Liver (tissue), 9 donors: Measurements from ENCODE around the gene AFDN. TPM values are rescaled to one million over a fixed set of nuclear protein-coding genes. Genes with fewer than 3 reads are reported as not detected.

Experiments used
- DNase-seq: peaks from one replicate; pipeline ENCODE4 v3.0.0-alpha.2; 2017; ENCODE audit warnings: low spot score
- H3K27ac ChIP-seq, 2 donors: one replicate each; pipeline ENCODE4 v1.7.0; 2013; ENCODE audit warnings: inconsistent platforms in 2 of 2, low read length in 2 of 2, control low read depth in 1 of 2, low read depth in 1 of 2, mild to moderate bottlenecking in 1 of 2
- H3K27me3 ChIP-seq, 4 donors: one replicate each; pipeline versions ENCODE4 v1.6.1 to v1.7.0; 2013; ENCODE audit warnings: low read length in 3 of 4, inconsistent platforms in 1 of 4, mild to moderate bottlenecking in 1 of 4, moderate library complexity in 1 of 4; ENCODE audit not compliant: control insufficient read depth in 4 of 4, insufficient read depth in 4 of 4
- H3K36me3 ChIP-seq, 4 donors: one replicate each; pipeline versions ENCODE4 v1.6.1 to v1.7.0; 2013; ENCODE audit warnings: low read length in 3 of 4, mild to moderate bottlenecking in 3 of 4, low read depth in 1 of 4, moderate library complexity in 1 of 4; ENCODE audit not compliant: control insufficient read depth in 4 of 4, insufficient read depth in 3 of 4
- H3K4me1 ChIP-seq, 4 donors: one replicate each; pipeline versions ENCODE4 v1.6.1 to v1.7.0; 2013; ENCODE audit warnings: low read length in 3 of 4, mild to moderate bottlenecking in 3 of 4, moderate library complexity in 1 of 4; ENCODE audit not compliant: control insufficient read depth in 4 of 4, insufficient read depth in 4 of 4
- H3K4me3 ChIP-seq, 3 donors: one replicate each; pipeline versions ENCODE4 v1.6.1 to v1.7.0; 2013; ENCODE audit warnings: low read length in 3 of 3, control low read depth in 1 of 3, low read depth in 1 of 3, mild to moderate bottlenecking in 1 of 3
- H3K9ac ChIP-seq, 2 donors: one replicate each; pipeline ENCODE4 v1.7.0; 2013; ENCODE audit warnings: low read length in 2 of 2, mild to moderate bottlenecking in 2 of 2, moderate library complexity in 2 of 2, control low read depth in 1 of 2, low read depth in 1 of 2
- H3K9me3 ChIP-seq, 4 donors: one replicate each; pipeline versions ENCODE4 v1.6.1 to v1.7.0; 2013; ENCODE audit warnings: low read length in 3 of 4; ENCODE audit not compliant: control insufficient read depth in 4 of 4
- CTCF ChIP-seq: fragments of 150-350 bp; IDR thresholded peaks from 2 replicates; pipeline ENCODE4 v1.5.1; 2017; ENCODE audit warnings: improper control_type of control experiment, low read depth, low read length; ENCODE audit not compliant: missing input control
- EGR1 ChIP-seq, 2 donors: IDR thresholded peaks; 2 replicates each; pipeline ENCODE4 v1.6.1; 2016 to 2018; ENCODE audit warnings: antibody characterized with exemption in 2 of 2, low read depth in 2 of 2
- FOXA2 ChIP-seq: IDR thresholded peaks from 2 replicates; pipeline ENCODE4 v1.6.1; 2016; ENCODE audit warnings: antibody characterized with exemption
- GABPA ChIP-seq, 2 donors: IDR thresholded peaks in 1 of 2; conservative IDR thresholded peaks in 1 of 2; 2 replicates each; pipeline ENCODE4 v1.6.1; 2016; ENCODE audit warnings: antibody characterized with exemption in 2 of 2, mild to moderate bottlenecking in 1 of 2, moderate library complexity in 1 of 2
- HNF4A ChIP-seq, 2 donors: conservative IDR thresholded peaks; 2 replicates each; pipeline ENCODE4 v1.6.1; 2016; ENCODE audit warnings: antibody characterized with exemption in 2 of 2, mild to moderate bottlenecking in 2 of 2
- HNF4G ChIP-seq: IDR thresholded peaks from 2 replicates; pipeline ENCODE4 v1.6.1; 2016; ENCODE audit warnings: antibody characterized with exemption
- JUND ChIP-seq, 2 donors: IDR thresholded peaks; 2 replicates each; pipeline ENCODE4 v1.6.1; 2016; ENCODE audit warnings: antibody characterized with exemption in 2 of 2
- NR2F2 ChIP-seq: IDR thresholded peaks from 2 replicates; pipeline ENCODE4 v1.6.1; 2016; ENCODE audit warnings: antibody characterized with exemption
- SP1 ChIP-seq: IDR thresholded peaks from 2 replicates; pipeline ENCODE4 v1.6.1; 2018; ENCODE audit warnings: antibody characterized with exemption, mild to moderate bottlenecking
- TAF1 ChIP-seq: conservative IDR thresholded peaks from 2 replicates; pipeline ENCODE4 v1.6.1; 2016; ENCODE audit warnings: antibody characterized with exemption, mild to moderate bottlenecking
- YY1 ChIP-seq: IDR thresholded peaks from 2 replicates; pipeline ENCODE4 v1.6.1; 2016; ENCODE audit warnings: antibody characterized with exemption, mild to moderate bottlenecking
- ZBTB33 ChIP-seq: IDR thresholded peaks from 2 replicates; pipeline ENCODE4 v1.6.1; 2016; ENCODE audit warnings: antibody characterized with exemption
- WGBS: extraction: QIAGEN DNeasy Blood & Tissue Kit; methylation state at CpG from one replicate; pipeline ENCODE4 v1.1.7; 2013; 5-methylcytosine and 5-hydroxymethylcytosine counted together
- polyA plus RNA-seq, 2 donors: library from polyadenylated mRNA; stranded (reverse) in 1 of 2; unstranded in 1 of 2; fragments of 200-250 nt in 1 of 2; fragments of >200 nt in 1 of 2; fragmentation: Nextera tagmentation in 1 of 2; extraction: Ambion mirVana in 1 of 2; gene quantifications; one replicate each; pipeline versions ENCODE4 v1.2.1 to v1.2.3, GENCODE V29; 2013 to 2015
- total RNA-seq, 2 donors: library from RNA; depleted of rRNA; stranded (reverse); fragments of >200 nt; gene quantifications; one replicate each; pipeline ENCODE4 v1.2.3, GENCODE V29; 2014
- TF ChIP-seq, protein P1 (sequence below): IDR thresholded peaks from 2 replicates; pipeline ENCODE4 v1.6.1; 2016; ENCODE audit warnings: antibody characterized with exemption, mild to moderate bottlenecking
- TF ChIP-seq, protein P2 (sequence below): IDR thresholded peaks from 2 replicates; pipeline ENCODE4 v1.6.1; 2016; ENCODE audit warnings: antibody characterized with exemption
- donor health status: healthy.
- donor health status: healthy.
- donor health status: healthy.
- donor health status: healthy.
- donor health status: healthy.

AFDN gene
- total and polyA plus RNA-seq, 4 donors = 21.3 to 145 (median 29.3) TPM

- TF ChIP-seq ZBTB33 (no peak), EGR1 (IDR thresholded peaks at IDR 0.05; ENCODE audit: low read depth in 2 of 2) (no peak), FOXA2 (no peak), SP1 (no peak), HNF4G (no peak), HNF4A (conservative IDR thresholded peaks at IDR 0.05) (no peak)
Measured at GRCh38 chr6:167870321-167870720, 43.6 kb downstream of the AFDN start (continued).

DNA sequence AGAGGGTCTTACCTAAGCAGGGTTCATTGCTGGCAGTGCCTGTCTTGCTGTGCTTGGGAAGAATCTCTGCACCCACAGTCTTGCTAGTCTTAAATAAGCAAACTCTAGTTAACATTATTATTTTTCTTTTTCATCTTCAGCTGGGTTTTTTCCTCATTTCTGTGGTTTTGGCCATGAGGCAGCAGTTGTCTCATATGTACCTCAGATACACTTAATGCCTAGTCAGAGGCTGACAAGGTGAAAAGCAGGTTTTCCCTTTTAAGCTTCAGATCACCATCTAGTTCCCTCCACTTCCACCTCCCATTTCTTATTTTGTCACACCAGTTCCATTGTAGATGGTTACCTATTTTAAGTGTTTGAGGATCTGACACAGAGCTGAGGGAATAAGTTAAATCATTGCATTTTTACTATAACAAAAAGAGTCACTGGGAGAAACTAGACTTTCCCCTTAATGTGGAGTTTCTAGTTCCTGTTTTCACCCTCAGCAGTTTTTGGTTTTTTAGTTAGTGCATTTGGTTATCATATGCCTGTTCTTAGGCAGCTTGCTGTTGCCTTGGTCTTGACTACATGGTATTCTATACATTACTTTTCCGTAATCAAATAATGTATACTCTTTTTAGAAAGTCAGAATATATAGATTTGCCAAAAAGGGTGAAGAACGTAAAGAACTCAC is 46.0 kb downstream of the AFDN start:
- WGBS = 98% methylated on average over 2 of the region's 2 CpGs
- H3K36me3 ChIP-seq = peaks cover 4 to 17% (median 14%) of the 10 kb centered on the region in 4 donors
- no peak overlapping the region for H3K9ac ChIP-seq
- no peak for DNase-seq
- H3K27me3 ChIP-seq = no peaks in the 10 kb centered on the region
- TF ChIP-seq EGR1 (IDR thresholded peaks at IDR 0.05; ENCODE audit: low read depth in 2 of 2) (no peak), HNF4G (no peak), CTCF (no peak), HNF4A (conservative IDR thresholded peaks at IDR 0.05) (no peak), JUND (IDR thresholded peaks at IDR 0.05) (no peak), GABPA (IDR thresholded peaks at IDR 0.05 in 1 of 2, conservative IDR thresholded peaks at IDR 0.05 in 1 of 2) (no peak), FOXA2 (no peak), TAF1 (no peak), NR2F2 (no peak), ZBTB33 (no peak), YY1 (no peak)
- TF ChIP-seq, protein P1, sequence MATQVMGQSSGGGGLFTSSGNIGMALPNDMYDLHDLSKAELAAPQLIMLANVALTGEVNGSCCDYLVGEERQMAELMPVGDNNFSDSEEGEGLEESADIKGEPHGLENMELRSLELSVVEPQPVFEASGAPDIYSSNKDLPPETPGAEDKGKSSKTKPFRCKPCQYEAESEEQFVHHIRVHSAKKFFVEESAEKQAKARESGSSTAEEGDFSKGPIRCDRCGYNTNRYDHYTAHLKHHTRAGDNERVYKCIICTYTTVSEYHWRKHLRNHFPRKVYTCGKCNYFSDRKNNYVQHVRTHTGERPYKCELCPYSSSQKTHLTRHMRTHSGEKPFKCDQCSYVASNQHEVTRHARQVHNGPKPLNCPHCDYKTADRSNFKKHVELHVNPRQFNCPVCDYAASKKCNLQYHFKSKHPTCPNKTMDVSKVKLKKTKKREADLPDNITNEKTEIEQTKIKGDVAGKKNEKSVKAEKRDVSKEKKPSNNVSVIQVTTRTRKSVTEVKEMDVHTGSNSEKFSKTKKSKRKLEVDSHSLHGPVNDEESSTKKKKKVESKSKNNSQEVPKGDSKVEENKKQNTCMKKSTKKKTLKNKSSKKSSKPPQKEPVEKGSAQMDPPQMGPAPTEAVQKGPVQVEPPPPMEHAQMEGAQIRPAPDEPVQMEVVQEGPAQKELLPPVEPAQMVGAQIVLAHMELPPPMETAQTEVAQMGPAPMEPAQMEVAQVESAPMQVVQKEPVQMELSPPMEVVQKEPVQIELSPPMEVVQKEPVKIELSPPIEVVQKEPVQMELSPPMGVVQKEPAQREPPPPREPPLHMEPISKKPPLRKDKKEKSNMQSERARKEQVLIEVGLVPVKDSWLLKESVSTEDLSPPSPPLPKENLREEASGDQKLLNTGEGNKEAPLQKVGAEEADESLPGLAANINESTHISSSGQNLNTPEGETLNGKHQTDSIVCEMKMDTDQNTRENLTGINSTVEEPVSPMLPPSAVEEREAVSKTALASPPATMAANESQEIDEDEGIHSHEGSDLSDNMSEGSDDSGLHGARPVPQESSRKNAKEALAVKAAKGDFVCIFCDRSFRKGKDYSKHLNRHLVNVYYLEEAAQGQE = no peak
- TF ChIP-seq, protein P2, sequence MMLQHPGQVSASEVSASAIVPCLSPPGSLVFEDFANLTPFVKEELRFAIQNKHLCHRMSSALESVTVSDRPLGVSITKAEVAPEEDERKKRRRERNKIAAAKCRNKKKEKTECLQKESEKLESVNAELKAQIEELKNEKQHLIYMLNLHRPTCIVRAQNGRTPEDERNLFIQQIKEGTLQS = no peak
- no peaks in the 10 kb centered on the region for H3K9me3 ChIP-seq
- no peaks in the 10 kb centered on the region for H3K4me1 ChIP-seq
- no peak overlapping the region for H3K4me3 ChIP-seq
- H3K27ac ChIP-seq = no peak overlapping the region
